ENCODE results near the gene CA9. TPM values are rescaled to one million over a fixed set of nuclear protein-coding genes. Genes with fewer than 3 reads are reported as not detected.

CA9 gene
- total and polyA plus RNA-seq, 2 donors (not counting 3 experiments of a cell fraction or from before 2014, with no cell fraction given): 0.18 TPM; not detected in 1

GRCh38 chr9:35703906-35704672, 30.4 kb downstream of the CA9 start:
- no peak overlapping the region for H3K27ac ChIP-seq (ENCODE audit: insufficient read depth, low read depth, low read length)
- TSS peak; percentile 21 for BruUV-seq (replicated peaks)
- DNase-seq (ENCODE audit: low read depth, low spot score) (no peak), FAIRE-seq (no peak)
- ChIA-PET CTCF (interaction anchor here (2.3 kb wide), 1 partner anchor 8 kb away, joined by 17 read pairs; no protein-coding TSS in a partner anchor), POLR2A (no interaction called here)
- no peaks in the 10 kb centered on the region for H3K4me1 ChIP-seq (ENCODE audit: control insufficient read depth, extremely low read depth, insufficient read depth, low read length)
- no peak overlapping the region for H2AFZ ChIP-seq (ENCODE audit: low read depth, low read length)
- intact Hi-C loops (cut with micrococcal nuclease) (no loop called here), dilution Hi-C loops (cut with MboI; ENCODE audit: extremely low pct_ligation_motif_present, low sequenced_read_pairs) (no loop called here)
- peaks cover 67 to 89% of the 10 kb centered on the region in 2 experiments for H3K36me3 ChIP-seq (ENCODE audit: control insufficient read depth in 2 of 2, extremely low read depth in 1 of 2, insufficient read depth in 2 of 2, low read length in 2 of 2)
- no peaks in the 10 kb centered on the region for H3K27me3 ChIP-seq (ENCODE audit: control insufficient read depth in 2 of 2, insufficient read depth in 2 of 2, low read length in 2 of 2)
- H3K4me2 ChIP-seq (ENCODE audit: insufficient read depth, low read length): no peak overlapping the region
- no peaks in the 10 kb centered on the region for H4K20me1 ChIP-seq (replicated peaks; ENCODE audit: control insufficient read depth, extremely low read depth, insufficient read depth, low read length)
- no peaks in the 10 kb centered on the region for H3K79me2 ChIP-seq (ENCODE audit: control insufficient read depth, insufficient read depth, low read length)
- no peaks in the 10 kb centered on the region for H3K9me3 ChIP-seq (replicated peaks; ENCODE audit: control insufficient read depth, insufficient read depth, low read length)
- H3K9ac ChIP-seq (replicated peaks; ENCODE audit: extremely low read depth, insufficient read depth, low read length): no peak overlapping the region
- TF ChIP-seq JUN (IDR thresholded peaks at IDR 0.05; ENCODE audit: borderline replicate concordance, insufficient read depth, insufficient read length, low read depth) (no peak), EZH2 (IDR thresholded peaks at IDR 0.05; ENCODE audit: borderline replicate concordance, low read depth, low read length, severe bottlenecking) (no peak), GATA2 (IDR thresholded peaks at IDR 0.05; ENCODE audit: insufficient read depth, insufficient read length, low read depth, low read length) (no peak), MYC (IDR thresholded peaks at IDR 0.05; ENCODE audit: low read depth, low read length) (no peak), POLR2A (IDR thresholded peaks at IDR 0.05; ENCODE audit: low read depth, low read length) (no peak), CTCF (IDR thresholded peaks at IDR 0.05; ENCODE audit: extremely low read depth in 1 of 2, insufficient read depth in 1 of 2, low read depth in 1 of 2, low read length in 2 of 2) (no peak)
- H3K4me3 ChIP-seq (replicated peaks in 1 of 3; ENCODE audit: insufficient read depth in 1 of 3, low read depth in 1 of 3, low read length in 3 of 3): no peak overlapping the region
- no peaks in the 10 kb centered on the region for H3K9me1 ChIP-seq (replicated peaks; ENCODE audit: control insufficient read depth, extremely low read depth, insufficient read depth, low read length)
